ENCODE data around the gene SH3RF2.

DNA sequence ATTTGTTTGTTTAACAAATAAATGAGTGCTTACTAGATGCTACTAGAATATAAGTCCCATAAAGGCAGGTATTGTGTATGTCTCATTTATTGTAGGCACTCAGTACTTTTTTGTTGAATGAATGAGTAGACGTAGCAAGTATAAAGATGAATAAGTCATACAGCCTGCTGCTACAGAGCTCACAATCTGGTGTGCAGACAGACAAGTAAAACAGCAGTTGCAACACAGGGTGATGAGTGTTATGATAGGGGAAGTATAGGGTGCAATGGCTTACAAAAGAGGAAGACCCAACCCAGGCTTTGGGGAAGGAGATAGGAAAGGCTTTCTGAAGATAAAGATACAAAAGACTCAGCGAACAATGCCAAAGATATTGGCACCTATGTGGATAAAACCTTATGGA lies 47.7 kb downstream of the SH3RF2 start:
- TF ChIP-seq, protein P1, sequence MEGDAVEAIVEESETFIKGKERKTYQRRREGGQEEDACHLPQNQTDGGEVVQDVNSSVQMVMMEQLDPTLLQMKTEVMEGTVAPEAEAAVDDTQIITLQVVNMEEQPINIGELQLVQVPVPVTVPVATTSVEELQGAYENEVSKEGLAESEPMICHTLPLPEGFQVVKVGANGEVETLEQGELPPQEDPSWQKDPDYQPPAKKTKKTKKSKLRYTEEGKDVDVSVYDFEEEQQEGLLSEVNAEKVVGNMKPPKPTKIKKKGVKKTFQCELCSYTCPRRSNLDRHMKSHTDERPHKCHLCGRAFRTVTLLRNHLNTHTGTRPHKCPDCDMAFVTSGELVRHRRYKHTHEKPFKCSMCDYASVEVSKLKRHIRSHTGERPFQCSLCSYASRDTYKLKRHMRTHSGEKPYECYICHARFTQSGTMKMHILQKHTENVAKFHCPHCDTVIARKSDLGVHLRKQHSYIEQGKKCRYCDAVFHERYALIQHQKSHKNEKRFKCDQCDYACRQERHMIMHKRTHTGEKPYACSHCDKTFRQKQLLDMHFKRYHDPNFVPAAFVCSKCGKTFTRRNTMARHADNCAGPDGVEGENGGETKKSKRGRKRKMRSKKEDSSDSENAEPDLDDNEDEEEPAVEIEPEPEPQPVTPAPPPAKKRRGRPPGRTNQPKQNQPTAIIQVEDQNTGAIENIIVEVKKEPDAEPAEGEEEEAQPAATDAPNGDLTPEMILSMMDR (IDR thresholded peaks at IDR 0.05): no peak
- TF ChIP-seq POLR2AphosphoS5 (IDR thresholded peaks at IDR 0.05): no peak

Data from upper lobe of left lung (tissue), 4 donors.